ENCODE data around the gene STRA6.

The STRA6 gene

GRCh38 chr15:74144153-74144775, 58.3 kb downstream of the STRA6 start:
- Histone ChIP-seq H3K27ac (ENCODE audit: low read length) (no peak overlapping the region), H3K9me3 (ENCODE audit: insufficient read depth, low read length, severe bottlenecking) (no peaks in the 10 kb centered on the region), H3K27me3 (ENCODE audit: insufficient read depth, low read length, poor library complexity) (peaks cover 4% of the 10 kb centered on the region), H3K79me2 (ENCODE audit: insufficient read depth, low read length) (no peaks in the 10 kb centered on the region), H4K20me1 (ENCODE audit: insufficient read depth, low read length) (no peaks in the 10 kb centered on the region), H3K4me2 (ENCODE audit: insufficient read depth, low read length) (no peak overlapping the region), H3K9ac (ENCODE audit: low read depth, low read length) (no peak overlapping the region), H3K36me3 (ENCODE audit: insufficient read depth, low read length) (no peaks in the 10 kb centered on the region), H2AFZ (ENCODE audit: low read depth, low read length) (no peak overlapping the region), H3K4me3 (ENCODE audit: low read depth in 1 of 2, low read length in 2 of 2) (no peak overlapping the region), H3K4me1 (ENCODE audit: insufficient read depth, low read length) (no peaks in the 10 kb centered on the region)
- no peak for ATAC-seq (ENCODE audit: insufficient read depth, low read depth)
- no peak for TF ChIP-seq EZH2 (IDR thresholded peaks at IDR 0.05; ENCODE audit: borderline replicate concordance, low read depth, low read length, severe bottlenecking)
- no peak for TF ChIP-seq CTCF (IDR thresholded peaks at IDR 0.05; ENCODE audit: borderline replicate concordance, extremely low read depth, low read length, poor library complexity, severe bottlenecking)
- no peak for DNase-seq

DNA sequence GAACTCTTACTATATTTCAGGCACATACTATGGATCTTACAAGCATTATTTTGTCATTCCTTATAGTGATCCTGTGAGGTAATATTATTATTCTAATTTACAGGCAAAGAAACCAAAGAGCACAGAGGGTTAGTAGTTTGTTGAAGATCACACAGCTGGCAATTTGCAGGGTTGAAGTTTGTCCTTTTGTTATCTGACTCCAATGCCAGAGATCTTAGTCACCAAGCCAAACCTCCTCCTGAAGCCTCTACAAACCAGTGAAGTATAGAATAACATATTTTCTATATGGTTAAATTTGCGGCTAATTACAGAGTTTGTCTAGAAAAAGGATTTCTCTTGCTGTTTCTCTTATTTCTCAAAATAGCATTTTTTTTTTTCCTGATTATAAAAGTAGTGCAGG, 61.0 kb downstream of the STRA6 start:
- peaks cover 4% of the 10 kb centered on the region for H3K27me3 ChIP-seq (ENCODE audit: insufficient read depth, low read length, poor library complexity)
- H3K79me2 ChIP-seq (ENCODE audit: insufficient read depth, low read length): no peaks in the 10 kb centered on the region
- H3K36me3 ChIP-seq (ENCODE audit: insufficient read depth, low read length): no peaks in the 10 kb centered on the region
- no peak overlapping the region for H3K4me2 ChIP-seq (ENCODE audit: insufficient read depth, low read length)
- no peak overlapping the region for H2AFZ ChIP-seq (ENCODE audit: low read depth, low read length)
- H3K4me3 ChIP-seq (ENCODE audit: low read depth in 1 of 2, low read length in 2 of 2): no peak overlapping the region
- no peak overlapping the region for H3K27ac ChIP-seq (ENCODE audit: low read length)
- DNase-seq (no peak), ATAC-seq (ENCODE audit: insufficient read depth, low read depth) (no peak)
- no peak overlapping the region for H3K9ac ChIP-seq (ENCODE audit: low read depth, low read length)
- H3K9me3 ChIP-seq (ENCODE audit: insufficient read depth, low read length, severe bottlenecking): no peaks in the 10 kb centered on the region
- H4K20me1 ChIP-seq (ENCODE audit: insufficient read depth, low read length): no peaks in the 10 kb centered on the region
- TF ChIP-seq EZH2 (IDR thresholded peaks at IDR 0.05; ENCODE audit: borderline replicate concordance, low read depth, low read length, severe bottlenecking) (no peak), CTCF (IDR thresholded peaks at IDR 0.05; ENCODE audit: borderline replicate concordance, extremely low read depth, low read length, poor library complexity, severe bottlenecking) (no peak)
- H3K4me1 ChIP-seq (ENCODE audit: insufficient read depth, low read length): no peaks in the 10 kb centered on the region

GRCh38 chr15:74138642-74139041, 63.9 kb downstream of the STRA6 start:
- H3K79me2 ChIP-seq (ENCODE audit: insufficient read depth, low read length): no peaks in the 10 kb centered on the region
- H2AFZ ChIP-seq (ENCODE audit: low read depth, low read length): no peak overlapping the region
- H3K9me3 ChIP-seq (ENCODE audit: insufficient read depth, low read length, severe bottlenecking): no peaks in the 10 kb centered on the region
- no peaks in the 10 kb centered on the region for H3K4me1 ChIP-seq (ENCODE audit: insufficient read depth, low read length)
- H3K27me3 ChIP-seq (ENCODE audit: insufficient read depth, low read length, poor library complexity): peaks cover 4% of the 10 kb centered on the region
- H4K20me1 ChIP-seq (ENCODE audit: insufficient read depth, low read length): no peaks in the 10 kb centered on the region
- H3K4me3 ChIP-seq (ENCODE audit: low read depth in 1 of 2, low read length in 2 of 2): no peak overlapping the region
- H3K36me3 ChIP-seq (ENCODE audit: insufficient read depth, low read length): no peaks in the 10 kb centered on the region
- H3K9ac ChIP-seq (ENCODE audit: low read depth, low read length): no peak overlapping the region
- H3K27ac ChIP-seq (ENCODE audit: low read length): no peak overlapping the region
- DNase-seq: no peak
- no peak for ATAC-seq (ENCODE audit: insufficient read depth, low read depth)
- no peak overlapping the region for H3K4me2 ChIP-seq (ENCODE audit: insufficient read depth, low read length)
- TF ChIP-seq CTCF (IDR thresholded peaks at IDR 0.05; ENCODE audit: borderline replicate concordance, extremely low read depth, low read length, poor library complexity, severe bottlenecking): no peak

DNA sequence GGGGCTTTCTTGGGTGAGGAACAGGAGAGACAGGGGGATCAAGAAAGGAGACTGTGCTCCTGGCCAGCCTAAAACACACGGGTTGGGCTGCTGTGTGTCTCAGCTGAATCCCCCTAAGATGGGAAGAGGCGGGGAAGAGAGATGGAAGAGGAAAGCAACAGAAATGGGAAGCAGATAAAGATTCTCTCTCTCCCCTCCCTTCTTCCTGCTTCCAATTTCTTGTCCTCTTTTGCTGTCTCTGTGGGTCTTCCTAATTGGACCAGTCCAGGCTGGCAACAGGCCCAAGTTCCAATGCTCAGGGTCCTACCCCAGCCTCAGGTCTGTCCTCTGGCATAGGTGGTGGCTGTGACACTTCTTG, 65.1 kb downstream of the STRA6 start:
- H3K4me2 ChIP-seq (ENCODE audit: insufficient read depth, low read length): no peak overlapping the region
- H3K36me3 ChIP-seq (ENCODE audit: insufficient read depth, low read length): no peaks in the 10 kb centered on the region
- no peaks in the 10 kb centered on the region for H3K79me2 ChIP-seq (ENCODE audit: insufficient read depth, low read length)
- H3K4me1 ChIP-seq (ENCODE audit: insufficient read depth, low read length): no peaks in the 10 kb centered on the region
- no peak for DNase-seq
- no peak overlapping the region for H3K27ac ChIP-seq (ENCODE audit: low read length)
- no peaks in the 10 kb centered on the region for H4K20me1 ChIP-seq (ENCODE audit: insufficient read depth, low read length)
- no peaks in the 10 kb centered on the region for H3K9me3 ChIP-seq (ENCODE audit: insufficient read depth, low read length, severe bottlenecking)
- no peak for ATAC-seq (ENCODE audit: insufficient read depth, low read depth)
- no peak for TF ChIP-seq CTCF (IDR thresholded peaks at IDR 0.05; ENCODE audit: borderline replicate concordance, extremely low read depth, low read length, poor library complexity, severe bottlenecking)
- TF ChIP-seq EZH2 (IDR thresholded peaks at IDR 0.05; ENCODE audit: borderline replicate concordance, low read depth, low read length, severe bottlenecking): no peak
- H3K27me3 ChIP-seq (ENCODE audit: insufficient read depth, low read length, poor library complexity): peaks cover 4% of the 10 kb centered on the region
- H3K4me3 ChIP-seq (ENCODE audit: low read depth in 1 of 2, low read length in 2 of 2): no peak overlapping the region
- H2AFZ ChIP-seq (ENCODE audit: low read depth, low read length): no peak overlapping the region
- no peak overlapping the region for H3K9ac ChIP-seq (ENCODE audit: low read depth, low read length)

Data from DND-41 (cell line).